ENCODE measurements around the gene CMTM6. TPM values are rescaled to one million over a fixed set of nuclear protein-coding genes. Genes with fewer than 3 reads are reported as not detected.
A peak's percentile ranks its signal among the peaks of the same experiment; 100 is the strongest.
"Not testable (repeated sequence)": the region's sequence is repeated elsewhere in the genome, so short reads cannot be mapped to it uniquely, and the experiment has no call there.

CMTM6 gene
- total and polyA plus RNA-seq, 9 donors = 21.8 to 37.4 (median 22.5) TPM

- Histone ChIP-seq H3K27me3 (ENCODE audit: control insufficient read depth, insufficient read depth, low read length) (no peaks in the 10 kb centered on the region), H3K36me3 (ENCODE audit: control insufficient read depth, insufficient read depth, low read length) (peaks cover 10% of the 10 kb centered on the region), H3K9me3 (replicated peaks; ENCODE audit: control insufficient read depth, low read depth, low read length) (no peaks in the 10 kb centered on the region), H3K4me3 (ENCODE audit: low read length) (no peak overlapping the region), H3K4me1 (ENCODE audit: control insufficient read depth, insufficient read depth, low read length) (peaks cover 16% of the 10 kb centered on the region), H3K27ac (ENCODE audit: low read length) (no peak overlapping the region)
- WGBS (ENCODE audit: insufficient coverage) = 95% methylated on average over 4 of the region's 5 CpGs
- no peak for DNase-seq
Observed at GRCh38 chr3:32470362-32470761, 32.3 kb downstream of the CMTM6 start.

- Histone ChIP-seq H3K9me3 (replicated peaks; ENCODE audit: control insufficient read depth, low read depth, low read length) (no peaks in the 10 kb centered on the region), H3K4me1 (ENCODE audit: control insufficient read depth, insufficient read depth, low read length) (peaks cover 16% of the 10 kb centered on the region), H3K4me3 (ENCODE audit: low read length) (no peak overlapping the region), H3K36me3 (ENCODE audit: control insufficient read depth, insufficient read depth, low read length) (peaks cover 10% of the 10 kb centered on the region), H3K27me3 (ENCODE audit: control insufficient read depth, insufficient read depth, low read length) (no peaks in the 10 kb centered on the region), H3K27ac (ENCODE audit: low read length) (no peak overlapping the region)
- 67% methylated on average over 1 of the region's 7 CpGs for WGBS (ENCODE audit: insufficient coverage)
- no peak for DNase-seq
Observed at GRCh38 chr3:32469151-32469874, 33.3 kb downstream of the CMTM6 start.

DNA sequence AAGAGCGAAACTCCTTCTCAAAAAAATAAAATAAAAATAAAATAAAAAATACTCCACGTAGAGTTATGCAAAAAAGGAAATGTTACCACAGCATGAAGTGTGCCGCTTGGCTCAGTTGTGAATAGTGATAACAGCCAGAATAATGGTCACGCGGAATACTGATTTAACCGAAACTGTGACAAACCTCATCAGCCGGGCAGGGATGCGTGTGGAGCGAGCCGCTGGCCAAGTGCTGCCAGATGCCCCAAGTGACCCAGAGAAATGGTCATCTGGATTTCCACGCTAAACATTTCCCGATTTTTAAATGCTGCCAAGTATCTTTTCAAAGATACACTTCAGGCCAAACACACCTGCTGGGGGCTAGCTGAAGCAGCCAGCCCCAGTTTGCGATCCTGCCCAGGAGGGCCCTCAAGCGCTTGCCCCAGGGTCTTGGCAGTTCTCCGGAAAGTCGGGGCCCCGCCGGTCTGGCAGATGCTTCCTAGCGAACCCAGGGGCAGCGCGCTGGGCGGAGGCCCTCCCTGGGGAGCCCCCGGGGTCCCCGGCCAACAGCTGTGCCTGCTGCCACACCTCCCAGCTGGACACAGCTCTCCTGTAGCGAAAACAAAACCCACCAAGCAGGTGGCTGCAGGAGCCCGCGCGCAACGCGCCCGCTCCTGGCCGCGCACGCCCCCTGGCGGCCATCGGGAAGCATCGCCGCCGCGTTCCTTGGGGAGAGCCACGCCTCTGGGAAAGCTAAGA, 35.1 kb downstream of the CMTM6 start:
- Histone ChIP-seq H3K9me3 (replicated peaks; ENCODE audit: control insufficient read depth, low read depth, low read length) (no peaks in the 10 kb centered on the region), H3K4me3 (ENCODE audit: low read length) (peak overlapping the region; percentile 38), H3K36me3 (ENCODE audit: control insufficient read depth, insufficient read depth, low read length) (peaks cover 3% of the 10 kb centered on the region), H3K27me3 (ENCODE audit: control insufficient read depth, insufficient read depth, low read length) (no peaks in the 10 kb centered on the region), H3K27ac (ENCODE audit: low read length) (peak overlapping the region; percentile 65), H3K4me1 (ENCODE audit: control insufficient read depth, insufficient read depth, low read length) (peaks cover 16% of the 10 kb centered on the region)
- WGBS (ENCODE audit: insufficient coverage) = 17% methylated on average over 36 of the region's 41 CpGs
- DNase-seq = peak; percentile 84

GRCh38 chr3:32466808-32467207, 35.8 kb downstream of the CMTM6 start:
- WGBS (ENCODE audit: insufficient coverage) = 88% methylated on average over 6 of the region's 6 CpGs
- H3K9me3 ChIP-seq (replicated peaks; ENCODE audit: control insufficient read depth, low read depth, low read length); DNase-seq; H3K27me3 ChIP-seq (ENCODE audit: control insufficient read depth, insufficient read depth, low read length); H3K27ac ChIP-seq (ENCODE audit: low read length); H3K4me3 ChIP-seq (ENCODE audit: low read length); H3K36me3 ChIP-seq (ENCODE audit: control insufficient read depth, insufficient read depth, low read length): not testable (repeated sequence)
- peaks cover 16% of the 10 kb centered on the region for H3K4me1 ChIP-seq (ENCODE audit: control insufficient read depth, insufficient read depth, low read length)

DNA sequence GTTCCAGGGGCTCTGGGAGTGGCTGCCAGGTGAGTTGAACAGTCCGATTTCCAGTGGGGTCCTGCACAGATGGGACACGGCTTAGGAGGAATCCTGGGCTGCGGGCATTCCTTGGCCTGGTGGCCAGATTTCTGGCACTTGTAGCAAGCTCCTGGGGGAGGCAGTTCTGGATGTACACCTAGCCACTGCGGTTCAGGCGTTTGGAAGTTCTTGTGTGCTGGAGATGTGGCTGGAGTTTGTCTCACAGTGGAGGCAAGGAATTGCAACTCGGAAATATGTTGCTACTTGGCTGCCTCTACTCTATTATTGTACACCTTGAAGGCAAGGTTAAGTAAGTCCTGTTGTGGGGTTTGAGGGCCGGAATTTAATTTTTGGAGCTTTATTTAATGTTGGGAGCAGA, 37.9 kb downstream of the CMTM6 start:
- not testable (repeated sequence) for H3K4me3 ChIP-seq (ENCODE audit: low read length); H3K9me3 ChIP-seq (replicated peaks; ENCODE audit: control insufficient read depth, low read depth, low read length); H3K36me3 ChIP-seq (ENCODE audit: control insufficient read depth, insufficient read depth, low read length); H3K27ac ChIP-seq (ENCODE audit: low read length); DNase-seq; H3K27me3 ChIP-seq (ENCODE audit: control insufficient read depth, insufficient read depth, low read length)
- H3K4me1 ChIP-seq (ENCODE audit: control insufficient read depth, insufficient read depth, low read length) = peaks cover 24% of the 10 kb centered on the region
- 94% methylated on average over 4 of the region's 7 CpGs for WGBS (ENCODE audit: insufficient coverage)

- 82% methylated on average over 7 of the region's 7 CpGs for WGBS (ENCODE audit: insufficient coverage)
- H3K27me3 ChIP-seq (ENCODE audit: control insufficient read depth, insufficient read depth, low read length); H3K9me3 ChIP-seq (replicated peaks; ENCODE audit: control insufficient read depth, low read depth, low read length); H3K27ac ChIP-seq (ENCODE audit: low read length); DNase-seq; H3K36me3 ChIP-seq (ENCODE audit: control insufficient read depth, insufficient read depth, low read length); H3K4me3 ChIP-seq (ENCODE audit: low read length): not testable (repeated sequence)
- peaks cover 22% of the 10 kb centered on the region for H3K4me1 ChIP-seq (ENCODE audit: control insufficient read depth, insufficient read depth, low read length)
Observed at GRCh38 chr3:32463415-32463814, 39.2 kb downstream of the CMTM6 start.

DNA sequence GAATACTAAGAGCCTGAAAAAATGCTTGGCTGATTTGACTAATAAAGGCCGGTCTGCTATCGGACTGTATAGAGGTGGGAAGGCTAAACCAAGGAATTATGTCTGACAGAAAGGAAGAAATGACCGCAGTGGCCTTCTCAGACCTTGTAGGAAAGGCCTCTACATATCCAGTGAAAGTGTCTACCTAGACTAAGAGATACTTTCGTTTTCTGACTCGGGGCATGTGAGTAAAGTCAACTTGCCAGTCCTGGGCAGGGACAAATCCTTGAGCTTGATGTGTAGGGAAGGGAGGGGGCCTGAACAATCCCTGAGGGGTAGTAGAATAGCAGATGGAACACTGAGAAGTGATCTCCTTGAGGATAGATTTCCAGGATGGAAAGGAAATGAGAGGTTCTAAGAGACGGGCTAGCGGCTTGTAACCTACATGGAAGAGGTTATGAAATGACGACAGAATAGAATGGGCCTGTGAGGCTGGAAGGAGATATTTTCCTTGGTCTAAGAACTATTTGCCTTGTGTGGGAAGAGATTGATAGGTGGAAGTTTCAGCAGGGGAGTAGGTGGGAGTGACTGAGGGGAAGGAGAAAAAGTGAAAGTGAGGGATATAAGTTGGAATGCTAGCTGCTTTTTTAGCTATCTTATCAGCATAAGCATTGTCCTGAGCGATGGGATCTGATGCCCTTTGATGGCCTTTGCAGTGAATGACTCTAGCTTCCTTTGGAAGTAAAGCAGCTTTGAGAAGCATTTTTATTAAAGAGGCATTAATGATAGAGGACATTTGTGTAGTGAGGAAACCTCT, 40.3 kb downstream of the CMTM6 start:
- not testable (repeated sequence) for H3K27me3 ChIP-seq (ENCODE audit: control insufficient read depth, insufficient read depth, low read length); H3K4me3 ChIP-seq (ENCODE audit: low read length); DNase-seq; H3K9me3 ChIP-seq (replicated peaks; ENCODE audit: control insufficient read depth, low read depth, low read length); H3K27ac ChIP-seq (ENCODE audit: low read length); H3K36me3 ChIP-seq (ENCODE audit: control insufficient read depth, insufficient read depth, low read length)
- peaks cover 19% of the 10 kb centered on the region for H3K4me1 ChIP-seq (ENCODE audit: control insufficient read depth, insufficient read depth, low read length)
- 84% methylated on average over 2 of the region's 9 CpGs for WGBS (ENCODE audit: insufficient coverage)

- not testable (repeated sequence) for H3K27ac ChIP-seq (ENCODE audit: low read length); H3K36me3 ChIP-seq (ENCODE audit: control insufficient read depth, insufficient read depth, low read length); H3K4me3 ChIP-seq (ENCODE audit: low read length); H3K27me3 ChIP-seq (ENCODE audit: control insufficient read depth, insufficient read depth, low read length); DNase-seq; H3K9me3 ChIP-seq (replicated peaks; ENCODE audit: control insufficient read depth, low read depth, low read length)
- peaks cover 16% of the 10 kb centered on the region for H3K4me1 ChIP-seq (ENCODE audit: control insufficient read depth, insufficient read depth, low read length)
- WGBS (ENCODE audit: insufficient coverage) = 73% methylated on average over 10 of the region's 10 CpGs
Observed at GRCh38 chr3:32460817-32461496, 41.7 kb downstream of the CMTM6 start.

- Histone ChIP-seq H3K9me3 (replicated peaks; ENCODE audit: control insufficient read depth, low read depth, low read length) (no peaks in the 10 kb centered on the region), H3K36me3 (ENCODE audit: control insufficient read depth, insufficient read depth, low read length) (peaks cover 4% of the 10 kb centered on the region), H3K4me1 (ENCODE audit: control insufficient read depth, insufficient read depth, low read length) (peaks cover 16% of the 10 kb centered on the region), H3K27ac (ENCODE audit: low read length) (peak overlapping the region; percentile 38), H3K4me3 (ENCODE audit: low read length) (no peak overlapping the region), H3K27me3 (ENCODE audit: control insufficient read depth, insufficient read depth, low read length) (no peaks in the 10 kb centered on the region)
- DNase-seq = peak; percentile 45
- 27% methylated on average over 12 of the region's 15 CpGs for WGBS (ENCODE audit: insufficient coverage)
Observed at GRCh38 chr3:32460031-32460749, 42.5 kb downstream of the CMTM6 start.

Measured in muscle of leg (tissue), 11 donors.